ENCODE results near the gene RAC2. TPM values are rescaled to one million over a fixed set of nuclear protein-coding genes. Genes with fewer than 3 reads are reported as not detected.
A peak's percentile ranks its signal among the peaks of the same experiment; 100 is the strongest.

RAC2 gene
- total and polyA plus RNA-seq, 2 of the 8 experiments (the other 6 are each of a cell fraction or from before 2014, with no cell fraction given), result 2.3 to 4.3 TPM

DNA sequence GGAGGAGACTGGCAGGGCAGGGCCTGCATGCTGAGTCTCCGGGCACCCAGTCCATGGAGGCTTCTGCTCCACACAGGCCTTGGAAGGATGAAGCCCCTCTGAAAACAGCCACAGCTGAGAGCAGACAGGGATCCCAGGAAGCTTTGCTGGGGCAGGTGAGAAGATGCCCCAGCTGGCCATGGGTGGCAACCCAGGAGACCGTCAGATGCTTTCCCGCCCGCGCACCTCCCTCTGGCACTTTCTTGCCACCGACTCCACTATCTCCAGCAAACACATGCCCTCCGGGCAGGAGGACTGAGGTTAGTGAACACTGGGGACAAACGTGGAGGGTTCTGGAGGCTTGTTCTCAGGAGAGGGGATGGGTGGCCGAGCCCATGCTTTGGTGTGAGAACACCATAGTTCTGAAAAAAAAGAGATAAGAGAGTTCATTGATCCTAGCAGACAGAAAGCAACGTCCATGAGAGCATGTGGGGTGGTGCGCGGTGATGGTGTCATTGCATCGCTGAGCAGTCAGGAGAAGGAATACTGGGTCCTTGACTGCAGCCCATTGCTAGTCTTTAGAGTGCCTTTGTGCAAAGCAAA is 58.3 kb downstream of the RAC2 start:
- Histone ChIP-seq H3K18ac (ENCODE audit: extremely low read depth, low read length) (no peak overlapping the region), H2BK12ac (ENCODE audit: low read depth, low read length) (no peak overlapping the region), H3K56ac (replicated peaks; ENCODE audit: insufficient read length, low read depth, low read length) (no peak overlapping the region), H3K23me2 (ENCODE audit: low read depth, low read length) (peaks cover 3% of the 10 kb centered on the region; the same call in 1 of the 2 replicates), H3K27me3 (replicated peaks in 1 of 4; ENCODE audit: control insufficient read depth in 3 of 4, extremely low read depth in 1 of 4, insufficient read depth in 3 of 4, low read length in 3 of 4) (no peaks in the 10 kb centered on the region), H2AK5ac (ENCODE audit: low read depth, low read length) (0 out of 2 replicates have a peak overlapping the region, but pooled peaks have one; percentile 16), H3K23ac (ENCODE audit: insufficient read length) (no peak overlapping the region), H3K36me3 (ENCODE audit: control insufficient read depth in 2 of 4, insufficient read depth in 4 of 4, low read length in 3 of 4) (peaks cover 0 to 5% (median 0%) of the 10 kb centered on the region in 4 experiments; a peak in 2 of 8 replicates), H3K79me2 (ENCODE audit: control insufficient read depth in 1 of 2, insufficient read depth in 2 of 2, low read length in 2 of 2) (no peaks in the 10 kb centered on the region), H3K4me1 (replicated peaks in 1 of 4; ENCODE audit: control insufficient read depth in 3 of 4, insufficient read depth in 4 of 4, low read length in 3 of 4) (peaks cover 7 to 23% (median 15%) of the 10 kb centered on the region in 4 experiments), H4K5ac (ENCODE audit: insufficient read length, low read depth, low read length) (no peak overlapping the region), H2BK5ac (ENCODE audit: low read depth, low read length) (no peak overlapping the region), H3K27ac (ENCODE audit: low read depth, low read length) (no peak overlapping the region), H2BK120ac (replicated peaks; ENCODE audit: low read depth, low read length) (no peak overlapping the region), H4K20me1 (replicated peaks in 1 of 2; ENCODE audit: control insufficient read depth in 1 of 2, insufficient read depth in 2 of 2, low read length in 2 of 2) (no peaks in the 10 kb centered on the region), H2BK20ac (ENCODE audit: low read length) (no peak overlapping the region), H3K4me2 (ENCODE audit: insufficient read depth in 1 of 2, low read depth in 2 of 2, low read length in 2 of 2) (peak overlapping the region in 1 of 2 experiments; percentile 73; a peak in 1 of 4 replicates), H4K8ac (ENCODE audit: extremely low read depth, insufficient read depth, low read length) (no peak overlapping the region), H3K4ac (replicated peaks; ENCODE audit: insufficient read length, low read depth, low read length) (no peak overlapping the region), H3K4me3 (ENCODE audit: extremely low read depth in 1 of 4, insufficient read depth in 2 of 4, low read depth in 3 of 4, low read length in 4 of 4) (no peak overlapping the region), H2BK15ac (ENCODE audit: low read length) (no peak overlapping the region), H3K79me1 (ENCODE audit: low read depth, low read length) (no peaks in the 10 kb centered on the region), H3K9me3 (ENCODE audit: insufficient read depth in 2 of 2, low read depth in 1 of 2, low read length in 1 of 2) (no peaks in the 10 kb centered on the region), H4K91ac (replicated peaks; ENCODE audit: insufficient read length, low read length) (no peak overlapping the region), H3K14ac (ENCODE audit: insufficient read length) (no peak overlapping the region), H3K9ac (replicated peaks in 1 of 4; ENCODE audit: extremely low read depth in 1 of 4, low read depth in 3 of 4, low read length in 3 of 4) (no peak overlapping the region), H2AFZ (ENCODE audit: low read length) (no peak overlapping the region)
- 91% methylated on average over 13 of the region's 13 CpGs; no CpG with 5 or more reads in 1 of the 2 experiments for WGBS, 2 experiments (ENCODE audit: extremely low coverage in 1 of 2, insufficient coverage in 1 of 2, insufficient read length in 1 of 2, insufficient replicate concordance in 2 of 2, low coverage in 1 of 2, low lambda C conversion rate in 2 of 2, missing lambda C conversion rate in 1 of 2)
- DNase-seq (ENCODE audit: low read depth in 1 of 2, low spot score in 2 of 2) (no peak), FAIRE-seq (no peak)
- ChIA-PET POLR2A (ENCODE audit: partially characterized antibody) (interaction anchor here (1.1 kb wide), 1 partner anchor 22 kb away, joined by 3 read pairs; no protein-coding TSS in a partner anchor), CTCF (ENCODE audit: partially characterized antibody) (interaction anchor here (1.7 to 5.8 kb wide), 2 partner anchors 10 to 12 kb away, joined by 6 to 29 read pairs; no protein-coding TSS in a partner anchor)
- TF ChIP-seq RNF2 (IDR thresholded peaks at IDR 0.05; ENCODE audit: borderline replicate concordance, low read depth, low read length, missing control alignments, poor library complexity, severe bottlenecking) (no peak), KDM4A (IDR thresholded peaks at IDR 0.05; ENCODE audit: low read depth, low read length, severe bottlenecking) (no peak), SP4 (IDR thresholded peaks at IDR 0.05; ENCODE audit: low read length) (no peak), TCF12 (IDR thresholded peaks at IDR 0.05; ENCODE audit: low read depth, low read length) (no peak), POLR2A (IDR thresholded peaks at IDR 0.05; ENCODE audit: control extremely low read depth in 1 of 2, low read depth in 2 of 2, low read length in 2 of 2) (no peak), CEBPB (IDR thresholded peaks at IDR 0.05; ENCODE audit: low read depth, low read length) (no peak), KDM1A (IDR thresholded peaks at IDR 0.05; ENCODE audit: borderline replicate concordance, low read length) (no peak), SP1 (IDR thresholded peaks at IDR 0.05; ENCODE audit: low read depth, low read length) (no peak), CTCF (IDR thresholded peaks at IDR 0.05; ENCODE audit: control extremely low read depth in 1 of 3, insufficient read depth in 1 of 3, low read depth in 1 of 3, low read length in 3 of 3) (no peak), RFX5 (IDR thresholded peaks at IDR 0.05; ENCODE audit: borderline replicate concordance, low read depth, low read length) (no peak), POLR2AphosphoS5 (IDR thresholded peaks at IDR 0.05; ENCODE audit: low read depth, low read length) (no peak)
